ENCODE data around the gene ZFAND6. TPM values are rescaled to one million over a fixed set of nuclear protein-coding genes. Genes with fewer than 3 reads are reported as not detected.
A peak's percentile ranks its signal among the peaks of the same experiment; 100 is the strongest.

Gene ZFAND6
- total RNA-seq, 1 experiment from 2014 or later, result 89.7 TPM

DNA sequence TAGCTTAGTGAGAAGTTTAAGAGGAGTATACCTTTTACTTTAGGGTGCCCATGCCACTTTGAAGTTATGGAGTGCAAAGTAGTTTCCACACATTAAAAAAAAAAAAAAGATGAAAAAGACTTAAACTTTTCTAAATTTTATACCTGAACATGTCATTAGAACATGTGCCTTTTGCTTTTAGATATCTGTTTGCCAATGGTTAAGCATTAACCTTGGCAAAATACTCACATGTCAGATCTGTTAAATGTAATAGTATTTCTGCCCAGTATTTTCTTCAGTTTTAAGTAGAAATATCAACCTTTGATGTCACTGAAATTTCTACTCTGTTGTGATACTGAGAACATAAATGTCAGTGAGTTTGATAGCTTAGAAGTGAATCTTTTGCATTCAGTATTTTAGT, 12.2 kb downstream of the ZFAND6 start:
- Mint-ChIP-seq H3K27me3 (ENCODE audit: low read depth) (no peaks in the 10 kb centered on the region), H3K36me3 (ENCODE audit: insufficient read depth in 1 of 3, low read depth in 3 of 3) (no peaks in the 10 kb centered on the region), H3K4me3 (no peak overlapping the region), H3K4me1 (peaks cover 61 to 63% of the 10 kb centered on the region in 2 experiments), H3K9me3 (no peaks in the 10 kb centered on the region), H3K27ac (peak overlapping the region in 1 of 3 experiments; percentile 46; a peak in 2 of 7 replicates)
- Histone ChIP-seq H3K79me2 (ENCODE audit: insufficient read depth, low read length) (peaks cover 23% of the 10 kb centered on the region; the same call in 1 of the 2 replicates), H2BK12ac (ENCODE audit: insufficient read length, low read depth, low read length) (no peak overlapping the region), H4K8ac (replicated peaks; ENCODE audit: insufficient read length, low read depth, low read length) (no peak overlapping the region), H4K20me1 (ENCODE audit: control insufficient read depth, insufficient read depth, insufficient read length) (no peaks in the 10 kb centered on the region), H2BK15ac (ENCODE audit: low read depth, low read length) (no peak overlapping the region), H3K14ac (ENCODE audit: insufficient read depth, low read length) (no peak overlapping the region), H2BK5ac (ENCODE audit: insufficient read length, low read length) (no peak overlapping the region), H3K79me1 (ENCODE audit: insufficient read depth, low read depth, low read length, poor library complexity, severe bottlenecking) (peaks cover 2% of the 10 kb centered on the region), H3K4me2 (ENCODE audit: insufficient read depth, insufficient read length, low read length) (no peak overlapping the region), H2BK20ac (ENCODE audit: low read depth, low read length, poor library complexity, severe bottlenecking) (no peak overlapping the region), H3K23ac (ENCODE audit: insufficient read length, low read depth, low read length) (no peak overlapping the region), H3K9me3 (ENCODE audit: control insufficient read depth, low read depth, low read length) (no peaks in the 10 kb centered on the region), H3T11ph (ENCODE audit: low read length) (no peak overlapping the region), H3K4ac (ENCODE audit: low read depth, low read length) (no peak overlapping the region), H3K9ac (ENCODE audit: extremely low read depth, insufficient read length, low read length) (no peak overlapping the region), H3K27ac (ENCODE audit: insufficient read length, low read depth, low read length) (no peak overlapping the region), H2BK120ac (ENCODE audit: low read depth, low read length, poor library complexity, severe bottlenecking) (no peak overlapping the region), H3K56ac (ENCODE audit: insufficient read length, low read depth, low read length) (no peak overlapping the region), H3K27me3 (ENCODE audit: insufficient read depth, low read length) (no peaks in the 10 kb centered on the region), H4K91ac (ENCODE audit: insufficient read length, low read depth, low read length) (no peak overlapping the region), H4K5ac (ENCODE audit: insufficient read length, low read depth, low read length) (no peak overlapping the region), H3K23me2 (ENCODE audit: insufficient read length, low read depth, low read length, poor library complexity, severe bottlenecking) (no peaks in the 10 kb centered on the region), H2AK5ac (ENCODE audit: insufficient read length, low read length) (no peak overlapping the region), H3K18ac (ENCODE audit: insufficient read length, low read depth, low read length) (no peak overlapping the region), H2AFZ (ENCODE audit: low read length) (no peak overlapping the region), H3K4me1 (ENCODE audit: insufficient read depth, low read length) (peaks cover 7% of the 10 kb centered on the region; the same call in 1 of the 2 replicates)
- TF ChIP-seq, protein P1, sequence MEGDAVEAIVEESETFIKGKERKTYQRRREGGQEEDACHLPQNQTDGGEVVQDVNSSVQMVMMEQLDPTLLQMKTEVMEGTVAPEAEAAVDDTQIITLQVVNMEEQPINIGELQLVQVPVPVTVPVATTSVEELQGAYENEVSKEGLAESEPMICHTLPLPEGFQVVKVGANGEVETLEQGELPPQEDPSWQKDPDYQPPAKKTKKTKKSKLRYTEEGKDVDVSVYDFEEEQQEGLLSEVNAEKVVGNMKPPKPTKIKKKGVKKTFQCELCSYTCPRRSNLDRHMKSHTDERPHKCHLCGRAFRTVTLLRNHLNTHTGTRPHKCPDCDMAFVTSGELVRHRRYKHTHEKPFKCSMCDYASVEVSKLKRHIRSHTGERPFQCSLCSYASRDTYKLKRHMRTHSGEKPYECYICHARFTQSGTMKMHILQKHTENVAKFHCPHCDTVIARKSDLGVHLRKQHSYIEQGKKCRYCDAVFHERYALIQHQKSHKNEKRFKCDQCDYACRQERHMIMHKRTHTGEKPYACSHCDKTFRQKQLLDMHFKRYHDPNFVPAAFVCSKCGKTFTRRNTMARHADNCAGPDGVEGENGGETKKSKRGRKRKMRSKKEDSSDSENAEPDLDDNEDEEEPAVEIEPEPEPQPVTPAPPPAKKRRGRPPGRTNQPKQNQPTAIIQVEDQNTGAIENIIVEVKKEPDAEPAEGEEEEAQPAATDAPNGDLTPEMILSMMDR (conservative IDR thresholded peaks at IDR 0.05), result no peak
- DNase-seq, result no peak

Data from H9 (cell line).